ENCODE data around the gene VGF.

VGF gene

GRCh38 chr7:101166909-101167644, 1.7 kb upstream of the VGF start:
- DNase-seq (no peak), ATAC-seq (replicated peaks) (no peak)
- Mint-ChIP-seq H3K27me3 (peaks cover 72 to 82% of the 10 kb centered on the region in 2 donors), H3K4me1 (peaks cover 56 to 93% of the 10 kb centered on the region in 2 donors), H3K27ac (no peak overlapping the region), H3K4me3 (peak overlapping the region in 1 of 2 donors; percentile 14), H3K9me3 (peaks cover 2 to 3% of the 10 kb centered on the region in 2 donors), H3K36me3 (peaks cover 4 to 12% of the 10 kb centered on the region in 2 donors)

- no peak overlapping the region for H3K27ac Mint-ChIP-seq
Measured at GRCh38 chr7:101166648-101166908, 1.2 kb upstream of the VGF start.

GRCh38 chr7:101165958-101166647, 734 bp upstream of the VGF start:
- DNase-seq (no peak), ATAC-seq (replicated peaks) (no peak)
- Mint-ChIP-seq H3K27me3 (peaks cover 62 to 72% of the 10 kb centered on the region in 2 donors), H3K27ac (peak overlapping the region; percentile 98), H3K4me3 (peak overlapping the region; percentile 84 to 94), H3K4me1 (peaks cover 48 to 84% of the 10 kb centered on the region in 2 donors), H3K36me3 (peaks cover 4 to 10% of the 10 kb centered on the region in 2 donors), H3K9me3 (peaks cover 2 to 3% of the 10 kb centered on the region in 2 donors)

More at GRCh38 chr7:101166648-101166908, 1.2 kb upstream of the VGF start:
- Mint-ChIP-seq H3K27me3 (peaks cover 67 to 77% of the 10 kb centered on the region in 2 donors), H3K4me1 (peaks cover 53 to 89% of the 10 kb centered on the region in 2 donors), H3K36me3 (peaks cover 3 to 10% of the 10 kb centered on the region in 2 donors), H3K9me3 (peaks cover 2 to 3% of the 10 kb centered on the region in 2 donors), H3K4me3 (peak overlapping the region; percentile 84 to 94)
- ATAC-seq (replicated peaks): no peak
- DNase-seq: no peak

- H3K4me3 Mint-ChIP-seq: peak overlapping the region; percentile 48 to 84
- no peak for ATAC-seq (replicated peaks)
- peaks cover 16 to 22% of the 10 kb centered on the region in 2 donors for H3K36me3 Mint-ChIP-seq
- DNase-seq: no peak
- peak overlapping the region; percentile 86 for H3K27ac Mint-ChIP-seq
- H3K27me3 Mint-ChIP-seq: peaks cover 44 to 54% of the 10 kb centered on the region in 2 donors
- peaks cover 2 to 3% of the 10 kb centered on the region in 2 donors for H3K9me3 Mint-ChIP-seq
- H3K4me1 Mint-ChIP-seq: peaks cover 34 to 66% of the 10 kb centered on the region in 2 donors
Measured at GRCh38 chr7:101164071-101164840, 1.1 kb downstream of the VGF start.

GRCh38 chr7:101163279-101164070, 1.9 kb downstream of the VGF start:
- Mint-ChIP-seq H3K9me3 (peaks cover 2 to 3% of the 10 kb centered on the region in 2 donors), H3K4me3 (peak overlapping the region; percentile 78 to 84), H3K4me1 (peaks cover 29 to 60% of the 10 kb centered on the region in 2 donors), H3K36me3 (peaks cover 19 to 30% of the 10 kb centered on the region in 2 donors), H3K27ac (no peak overlapping the region), H3K27me3 (peaks cover 36 to 46% of the 10 kb centered on the region in 2 donors)
- no peak for DNase-seq
- ATAC-seq (replicated peaks): no peak

GRCh38 chr7:101162551-101163278, 2.7 kb downstream of the VGF start:
- peaks cover 29 to 38% of the 10 kb centered on the region in 2 donors for H3K27me3 Mint-ChIP-seq
- peak overlapping the region; percentile 85 for H3K27ac Mint-ChIP-seq
- DNase-seq: no peak
- ATAC-seq (replicated peaks): peak; percentile 35 to 52
- peak overlapping the region; percentile 75 to 84 for H3K4me3 Mint-ChIP-seq
- H3K9me3 Mint-ChIP-seq: peaks cover 2 to 3% of the 10 kb centered on the region in 2 donors
- H3K36me3 Mint-ChIP-seq: peaks cover 19 to 34% of the 10 kb centered on the region in 2 donors
- H3K4me1 Mint-ChIP-seq: peaks cover 26 to 59% of the 10 kb centered on the region in 2 donors

- DNase-seq (no peak), ATAC-seq (replicated peaks) (no peak)
- Mint-ChIP-seq H3K4me1 (peaks cover 20 to 54% of the 10 kb centered on the region in 2 donors), H3K4me3 (peak overlapping the region; percentile 75 to 84), H3K36me3 (peaks cover 26 to 40% of the 10 kb centered on the region in 2 donors), H3K27ac (no peak overlapping the region), H3K9me3 (peaks cover 2 to 3% of the 10 kb centered on the region in 2 donors), H3K27me3 (peaks cover 20 to 30% of the 10 kb centered on the region in 2 donors)
Measured at GRCh38 chr7:101161692-101162471, 3.5 kb downstream of the VGF start.

GRCh38 chr7:101160910-101161309, 4.5 kb downstream of the VGF start:
- peaks cover 16 to 53% of the 10 kb centered on the region in 2 donors for H3K4me1 Mint-ChIP-seq
- ATAC-seq (replicated peaks) (no peak), DNase-seq (no peak)
- no peak overlapping the region for H3K4me3 Mint-ChIP-seq
- peaks cover 2 to 3% of the 10 kb centered on the region in 2 donors for H3K9me3 Mint-ChIP-seq
- no peak overlapping the region for H3K27ac Mint-ChIP-seq
- peaks cover 14 to 20% of the 10 kb centered on the region in 2 donors for H3K27me3 Mint-ChIP-seq
- H3K36me3 Mint-ChIP-seq: peaks cover 26 to 45% of the 10 kb centered on the region in 2 donors

GRCh38 chr7:101159696-101160674, 5.4 kb downstream of the VGF start:
- H3K4me3 Mint-ChIP-seq: no peak overlapping the region
- DNase-seq (no peak), ATAC-seq (replicated peaks) (no peak)
- no peaks in the 10 kb centered on the region for H3K9me3 Mint-ChIP-seq
- H3K4me1 Mint-ChIP-seq: peaks cover 13 to 53% of the 10 kb centered on the region in 2 donors
- H3K27me3 Mint-ChIP-seq: peaks cover 4 to 11% of the 10 kb centered on the region in 2 donors
- peaks cover 26 to 46% of the 10 kb centered on the region in 2 donors for H3K36me3 Mint-ChIP-seq
- no peak overlapping the region for H3K27ac Mint-ChIP-seq

GRCh38 chr7:101156866-101157589, 8.3 kb downstream of the VGF start:
- ATAC-seq (replicated peaks) (no peak), DNase-seq (no peak)
- H3K27ac Mint-ChIP-seq: no peak overlapping the region
- peaks cover 14 to 41% of the 10 kb centered on the region in 2 donors for H3K4me1 Mint-ChIP-seq
- peaks cover 0 to 4% of the 10 kb centered on the region in 2 donors for H3K27me3 Mint-ChIP-seq
- H3K9me3 Mint-ChIP-seq: peaks cover 3 to 4% of the 10 kb centered on the region in 2 donors
- peaks cover 28 to 50% of the 10 kb centered on the region in 2 donors for H3K36me3 Mint-ChIP-seq
- H3K4me3 Mint-ChIP-seq: no peak overlapping the region

GRCh38 chr7:101156277-101156676, 9.1 kb downstream of the VGF start:
- Mint-ChIP-seq H3K27me3 (peaks cover 0 to 4% of the 10 kb centered on the region in 2 donors), H3K4me1 (peaks cover 14 to 41% of the 10 kb centered on the region in 2 donors), H3K27ac (no peak overlapping the region), H3K36me3 (peaks cover 26 to 46% of the 10 kb centered on the region in 2 donors), H3K9me3 (peaks cover 3 to 4% of the 10 kb centered on the region in 2 donors), H3K4me3 (no peak overlapping the region)
- no peak for ATAC-seq (replicated peaks)
- DNase-seq: no peak

Data from stimulated activated naive B cell treated with anti-CD40 and anti-IgM and Interleukin-4, amounts not matched to agents 10 μg/mL and 1 μg/mL and 100 μg/mL, for 72 hours (primary cell).